ENCODE data around the gene SIX4.

SIX4 gene

GRCh38 chr14:60721326-60722106, 2.6 kb downstream of the SIX4 start:
- DNase-seq, result peak; percentile 61

GRCh38 chr14:60720962-60721325, 3.2 kb downstream of the SIX4 start:
- DNase-seq, result no peak

GRCh38 chr14:60720391-60720790, 3.8 kb downstream of the SIX4 start:
- no peak for DNase-seq

GRCh38 chr14:60713513-60713912, 10.6 kb downstream of the SIX4 start:
- no peak for DNase-seq

GRCh38 chr14:60710494-60710893, 13.7 kb downstream of the SIX4 start:
- DNase-seq, result no peak

GRCh38 chr14:60707858-60708257, 16.3 kb downstream of the SIX4 start:
- no peak for DNase-seq

- DNase-seq, result no peak
Observed at GRCh38 chr14:60705100-60705499, 19.1 kb downstream of the SIX4 start.

- no peak for DNase-seq
Observed at GRCh38 chr14:60700598-60700997, 23.6 kb downstream of the SIX4 start.

GRCh38 chr14:60695327-60695726, 28.8 kb downstream of the SIX4 start:
- DNase-seq, result no peak

- no peak for DNase-seq
Observed at GRCh38 chr14:60691383-60692113, 32.6 kb downstream of the SIX4 start.

GRCh38 chr14:60686865-60687264, 37.3 kb downstream of the SIX4 start:
- no peak for DNase-seq

GRCh38 chr14:60684203-60684602, 39.9 kb downstream of the SIX4 start:
- no peak for DNase-seq

- no peak for DNase-seq
Observed at GRCh38 chr14:60681271-60681670, 42.9 kb downstream of the SIX4 start.

- DNase-seq, result no peak
Observed at GRCh38 chr14:60680511-60680910, 43.6 kb downstream of the SIX4 start.

- no peak for DNase-seq
Observed at GRCh38 chr14:60679566-60680258, 44.4 kb downstream of the SIX4 start.

- DNase-seq, result no peak
Observed at GRCh38 chr14:60677701-60678100, 46.5 kb downstream of the SIX4 start.

- DNase-seq, result no peak
Observed at GRCh38 chr14:60670989-60671388, 53.2 kb downstream of the SIX4 start.

GRCh38 chr14:60668431-60669112, 55.6 kb downstream of the SIX4 start:
- DNase-seq, result no peak

GRCh38 chr14:60665177-60665550, 59.0 kb downstream of the SIX4 start:
- DNase-seq, result no peak

- DNase-seq, result no peak
Observed at GRCh38 chr14:60662982-60663381, 61.2 kb downstream of the SIX4 start.

- DNase-seq, result no peak
Observed at GRCh38 chr14:60661721-60662120, 62.4 kb downstream of the SIX4 start.

All from activated naive CD4-positive, alpha-beta T cell treated with Interleukin-2 at 50 U/mL for 16 hours (primary cell).